Measurements from ENCODE around the gene COX11.

The COX11 gene

DNA sequence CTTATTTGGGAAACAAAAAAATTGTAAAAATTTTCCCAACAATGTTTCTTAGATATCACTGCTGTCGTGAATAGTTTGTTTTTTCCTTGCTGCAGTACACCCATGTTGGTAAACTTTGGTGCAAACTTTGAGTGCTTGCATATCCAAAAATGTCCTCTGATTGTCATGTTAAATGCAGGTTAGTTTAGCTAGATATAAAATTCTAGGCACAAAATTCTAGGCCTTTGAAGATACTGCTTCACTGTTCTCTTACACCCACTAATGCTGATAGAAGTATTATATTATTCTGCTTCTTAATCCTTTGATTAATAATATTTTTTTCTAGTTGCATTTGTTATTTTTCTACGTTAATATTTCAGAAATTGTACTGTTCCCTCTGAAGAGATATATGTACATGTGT lies 51.7 kb downstream of the COX11 start:
- DNase-seq (ENCODE audit: low read depth): no peak

More for the DNA sequence above, 51.7 kb downstream of the COX11 start:
- H3K4me3 ChIP-seq (ENCODE audit: low read depth, low read length): no peak overlapping the region
